Neuronal stem cell (in vitro differentiated cells): Measurements from ENCODE around the gene PEX16.

Source experiments
- DNase-seq: peaks from one replicate; pipeline ENCODE4 v3.0.0-alpha.2; 2013; ENCODE audit warnings: low spot score
- H2AFZ ChIP-seq: one replicate; pipeline ENCODE4 v1.6.1; 2013; ENCODE audit warnings: mild to moderate bottlenecking, low read length, inconsistent platforms
- H2AK5ac ChIP-seq: 2 replicates; pipeline ENCODE4 v1.6.1; 2013; ENCODE audit warnings: low read depth, mild to moderate bottlenecking, inconsistent platforms, low read length, moderate library complexity, mixed read lengths
- H2BK120ac ChIP-seq: 2 replicates; pipeline ENCODE4 v1.6.1; 2013; ENCODE audit warnings: low read depth, mild to moderate bottlenecking, inconsistent platforms, low read length, moderate library complexity, mixed read lengths
- H2BK12ac ChIP-seq: one replicate; pipeline ENCODE4 v1.6.1; 2013; ENCODE audit warnings: low read length, inconsistent platforms
- H2BK15ac ChIP-seq: 2 replicates; pipeline ENCODE4 v1.6.1; 2013; ENCODE audit warnings: mild to moderate bottlenecking, low read length, inconsistent platforms, mixed read lengths
- H2BK5ac ChIP-seq: one replicate; pipeline ENCODE4 v1.6.1; 2013; ENCODE audit warnings: inconsistent platforms, mild to moderate bottlenecking, low read length, moderate library complexity
- H3K14ac ChIP-seq: one replicate; pipeline ENCODE4 v1.6.1; 2013; ENCODE audit warnings: low read length, inconsistent platforms
- H3K18ac ChIP-seq: 2 replicates; pipeline ENCODE4 v1.6.1; 2013; ENCODE audit warnings: low read length, inconsistent platforms
- H3K23ac ChIP-seq: 2 replicates; pipeline ENCODE4 v1.6.1; 2013; ENCODE audit warnings: low read depth, mild to moderate bottlenecking, mixed read lengths, low read length, inconsistent platforms; ENCODE audit not compliant: poor library complexity
- H3K27ac ChIP-seq: replicated peaks from 3 replicates; pipeline ENCODE4 v1.5.1; 2013; ENCODE audit warnings: low read length, inconsistent platforms
- H3K27me3 ChIP-seq, 3 experiments: 2 replicates each; pipeline ENCODE4 v1.6.1; 2013; ENCODE audit warnings: low read length in 3 of 3, mild to moderate bottlenecking in 2 of 3, inconsistent platforms in 1 of 3, low read depth in 1 of 3, mixed read lengths in 1 of 3, moderate library complexity in 1 of 3; ENCODE audit not compliant: control insufficient read depth in 3 of 3, insufficient read depth in 3 of 3
- H3K36me3 ChIP-seq, 2 donors: replicated peaks in 1 of 2; 2 replicates each; pipeline ENCODE4 v1.6.1; 2013; ENCODE audit warnings: low read length in 2 of 2; ENCODE audit not compliant: control insufficient read depth in 2 of 2, insufficient read depth in 2 of 2
- H3K4ac ChIP-seq: 2 replicates; pipeline ENCODE4 v1.6.1; 2013; ENCODE audit warnings: inconsistent platforms, mild to moderate bottlenecking, low read length, moderate library complexity
- H3K4me1 ChIP-seq, 2 donors: 1 replicate in 1 of 2; 2 replicates in 1 of 2; pipeline ENCODE4 v1.6.1; 2013; ENCODE audit warnings: low read length in 2 of 2, low read depth in 1 of 2; ENCODE audit not compliant: control insufficient read depth in 2 of 2, insufficient read depth in 1 of 2
- H3K4me2 ChIP-seq: one replicate; pipeline ENCODE4 v1.6.1; 2013; ENCODE audit warnings: mild to moderate bottlenecking, low read length, inconsistent platforms; ENCODE audit not compliant: insufficient read depth, poor library complexity, severe bottlenecking
- H3K4me3 ChIP-seq, 2 donors: 2 replicates each; pipeline ENCODE4 v1.5.1; 2013; ENCODE audit warnings: low read length in 2 of 2, mild to moderate bottlenecking in 2 of 2, inconsistent platforms in 1 of 2, moderate library complexity in 1 of 2
- H3K79me1 ChIP-seq: one replicate; pipeline ENCODE4 v1.6.1; 2013; ENCODE audit warnings: low read depth, mild to moderate bottlenecking, inconsistent platforms, low read length, moderate library complexity
- H3K9ac ChIP-seq: one replicate; pipeline ENCODE4 v1.6.1; 2013; ENCODE audit warnings: mild to moderate bottlenecking, low read depth, low read length, inconsistent platforms; ENCODE audit not compliant: poor library complexity
- H3K9me3 ChIP-seq, 2 donors: replicated peaks in 1 of 2; 2 replicates each; pipeline versions ENCODE3 to v1.6.1; 2013; ENCODE audit warnings: low read length in 2 of 2, mild to moderate bottlenecking in 2 of 2, inconsistent platforms in 1 of 2, low read depth in 1 of 2, mixed read lengths in 1 of 2, moderate library complexity in 1 of 2; ENCODE audit not compliant: control insufficient read depth in 2 of 2, insufficient read depth in 1 of 2
- H4K8ac ChIP-seq: one replicate; pipeline ENCODE4 v1.6.1; 2013; ENCODE audit warnings: low read depth, mild to moderate bottlenecking, inconsistent platforms, low read length, moderate library complexity
- H4K91ac ChIP-seq: one replicate; pipeline ENCODE4 v1.6.1; 2013; ENCODE audit warnings: low read length, low read depth, mild to moderate bottlenecking, inconsistent platforms; ENCODE audit not compliant: poor library complexity
- WGBS, 2 donors: extraction: QIAGEN DNeasy Blood & Tissue Kit; methylation state at CpG; one replicate each; pipeline ENCODE4 v1.1.7; 2013; ENCODE audit warnings: missing lambda C conversion rate in 2 of 2, mixed read lengths in 1 of 2; ENCODE audit not compliant: insufficient read length in 2 of 2, insufficient replicate concordance in 1 of 2; ENCODE audit errors: extremely low coverage in 2 of 2; 5-methylcytosine and 5-hydroxymethylcytosine counted together

The PEX16 gene

DNA sequence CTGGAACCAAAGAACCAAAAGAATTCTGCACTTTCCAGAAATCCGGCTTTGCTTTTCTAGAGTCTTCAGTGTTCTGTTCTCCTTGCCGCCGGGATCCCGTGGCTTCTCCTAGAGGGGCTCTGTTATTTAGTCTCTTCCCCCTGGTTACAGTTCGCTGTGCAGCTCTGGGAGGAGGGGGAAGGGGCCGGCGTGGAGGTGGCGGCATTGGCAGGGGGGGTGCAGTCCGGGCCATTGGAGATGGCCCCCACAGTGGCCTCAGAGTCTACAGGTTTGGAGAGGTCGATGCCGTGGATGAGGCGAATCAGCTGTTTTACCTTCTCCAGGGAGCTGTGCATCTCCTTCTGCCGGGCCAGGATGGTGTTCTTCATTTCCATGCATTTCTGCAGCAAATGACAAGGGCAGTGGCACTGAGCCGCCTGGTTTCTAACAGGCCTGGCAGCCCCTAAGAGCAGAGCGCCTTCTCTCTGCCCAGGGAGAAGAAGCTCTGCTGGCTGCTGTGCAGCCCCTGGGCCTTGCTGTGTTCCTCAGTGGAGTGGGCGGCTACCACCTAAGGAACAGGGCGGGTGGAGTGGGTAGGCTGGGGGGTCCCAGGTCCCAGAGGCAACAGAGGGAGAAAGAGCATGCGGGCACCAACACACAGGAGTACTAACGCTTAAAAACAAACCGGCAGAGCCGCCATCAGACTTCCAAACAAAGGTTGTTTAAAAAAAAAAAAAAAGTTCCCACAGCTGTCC is 16.3 kb upstream of the PEX16 start:
- H3K27ac ChIP-seq = no peak overlapping the region
- H2AFZ ChIP-seq = no peak overlapping the region
- H3K79me1 ChIP-seq = no peaks in the 10 kb centered on the region
- H3K4me3 ChIP-seq = no peak overlapping the region
- H3K4me1 ChIP-seq = peaks cover 0 to 3% of the 10 kb centered on the region in 2 donors
- H4K8ac ChIP-seq = no peak overlapping the region
- WGBS, 2 donors = no CpG with 5 or more reads among the region's 21 CpGs
- no peaks in the 10 kb centered on the region for H3K27me3 ChIP-seq
- H4K91ac ChIP-seq = no peak overlapping the region
- no peak overlapping the region for H2BK120ac ChIP-seq
- peaks cover 30 to 70% of the 10 kb centered on the region in 2 donors for H3K36me3 ChIP-seq
- no peak overlapping the region for H3K14ac ChIP-seq
- H3K9me3 ChIP-seq = peaks cover 0 to 2% of the 10 kb centered on the region in 2 donors
- no peak overlapping the region for H2AK5ac ChIP-seq
- no peak overlapping the region for H3K23ac ChIP-seq
- DNase-seq = no peak
- H3K18ac ChIP-seq = no peak overlapping the region
- H3K4me2 ChIP-seq = no peak overlapping the region
- no peak overlapping the region for H2BK15ac ChIP-seq
- H3K9ac ChIP-seq = no peak overlapping the region
- no peak overlapping the region for H3K4ac ChIP-seq
- no peak overlapping the region for H2BK12ac ChIP-seq
- no peak overlapping the region for H2BK5ac ChIP-seq

DNA sequence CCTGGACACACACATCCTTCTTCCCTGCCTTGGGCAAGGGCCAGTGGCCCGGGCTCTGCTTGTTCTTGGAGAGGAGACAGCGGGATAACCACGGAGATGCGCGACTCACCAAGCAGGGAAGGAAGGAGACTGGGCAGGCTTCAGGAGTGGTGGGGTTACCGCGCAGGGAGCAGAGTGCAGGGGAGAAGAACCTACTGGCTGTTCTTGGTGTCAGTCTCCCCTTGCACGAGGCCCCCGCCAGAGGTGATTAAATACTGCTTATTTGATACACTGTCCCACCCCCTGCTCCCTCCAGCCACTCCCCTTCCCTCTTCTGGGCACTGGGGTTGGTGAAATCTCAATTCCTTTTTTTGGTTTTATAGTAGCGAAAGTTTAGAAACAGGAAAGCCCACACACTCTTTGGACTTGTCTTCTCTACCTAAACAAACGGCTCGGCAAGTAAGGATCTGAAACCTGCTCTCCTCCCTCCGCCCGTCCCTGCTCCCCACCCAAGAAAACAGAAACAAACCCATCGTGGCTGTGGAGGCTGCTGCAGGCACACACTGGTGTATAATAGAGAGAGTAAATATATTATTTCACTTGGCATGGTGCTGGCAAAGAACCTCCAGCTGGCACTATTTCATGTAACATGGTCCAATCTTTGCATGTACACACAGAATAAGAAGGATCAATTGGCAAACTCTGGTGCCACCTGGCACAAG is 15.6 kb upstream of the PEX16 start:
- no peak overlapping the region for H3K4me3 ChIP-seq
- H3K4me1 ChIP-seq = peaks cover 0 to 3% of the 10 kb centered on the region in 2 donors
- no peak overlapping the region for H3K18ac ChIP-seq
- H2AFZ ChIP-seq = no peak overlapping the region
- no peak overlapping the region for H3K14ac ChIP-seq
- H3K27ac ChIP-seq = no peak overlapping the region
- H4K91ac ChIP-seq = no peak overlapping the region
- no peak overlapping the region for H2AK5ac ChIP-seq
- no peak overlapping the region for H2BK5ac ChIP-seq
- no peak overlapping the region for H4K8ac ChIP-seq
- peaks cover 2% of the 10 kb centered on the region for H3K79me1 ChIP-seq
- no peaks in the 10 kb centered on the region for H3K27me3 ChIP-seq
- no peak for DNase-seq
- peaks cover 30 to 69% of the 10 kb centered on the region in 2 donors for H3K36me3 ChIP-seq
- H3K9ac ChIP-seq = no peak overlapping the region
- peaks cover 0 to 2% of the 10 kb centered on the region in 2 donors for H3K9me3 ChIP-seq
- no CpG with 5 or more reads among the region's 15 CpGs for WGBS, 2 donors
- H3K4ac ChIP-seq = no peak overlapping the region
- H2BK15ac ChIP-seq = no peak overlapping the region
- H2BK12ac ChIP-seq = no peak overlapping the region
- H3K23ac ChIP-seq = no peak overlapping the region
- H3K4me2 ChIP-seq = no peak overlapping the region
- no peak overlapping the region for H2BK120ac ChIP-seq

DNA sequence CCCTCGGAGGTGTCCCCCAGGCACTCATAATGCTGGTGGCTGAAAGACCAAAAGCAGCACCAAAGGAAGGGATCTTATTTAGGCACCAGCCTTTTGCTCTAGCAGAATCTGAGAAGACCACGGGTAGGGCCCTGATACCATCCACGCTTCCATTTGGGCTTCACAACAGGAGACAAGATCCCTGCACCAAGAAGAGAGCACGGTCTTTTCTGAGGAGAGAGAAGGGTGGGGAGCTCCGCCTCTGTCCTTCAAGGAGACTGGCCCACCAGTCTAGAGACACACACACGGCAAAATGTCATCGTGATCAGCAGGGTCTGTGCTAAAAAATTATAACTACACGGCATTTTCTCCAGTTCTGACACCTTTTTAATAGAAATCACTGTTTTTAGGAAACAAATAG is 14.5 kb upstream of the PEX16 start:
- Histone ChIP-seq H2BK5ac (no peak overlapping the region), H2BK120ac (no peak overlapping the region), H2AK5ac (no peak overlapping the region), H2BK15ac (no peak overlapping the region), H3K14ac (no peak overlapping the region), H3K79me1 (peaks cover 7% of the 10 kb centered on the region), H3K18ac (no peak overlapping the region), H3K23ac (no peak overlapping the region), H3K9me3 (peaks cover 0 to 2% of the 10 kb centered on the region in 2 donors), H2BK12ac (no peak overlapping the region), H3K9ac (no peak overlapping the region), H3K27ac (no peak overlapping the region), H3K27me3 (no peaks in the 10 kb centered on the region), H3K4me1 (no peaks in the 10 kb centered on the region), H3K4ac (no peak overlapping the region), H3K4me2 (no peak overlapping the region), H3K4me3 (no peak overlapping the region), H2AFZ (no peak overlapping the region), H3K36me3 (peaks cover 30 to 60% of the 10 kb centered on the region in 2 donors), H4K8ac (no peak overlapping the region), H4K91ac (no peak overlapping the region)
- WGBS, 2 donors = no CpG with 5 or more reads among the region's 8 CpGs
- DNase-seq = no peak

DNA sequence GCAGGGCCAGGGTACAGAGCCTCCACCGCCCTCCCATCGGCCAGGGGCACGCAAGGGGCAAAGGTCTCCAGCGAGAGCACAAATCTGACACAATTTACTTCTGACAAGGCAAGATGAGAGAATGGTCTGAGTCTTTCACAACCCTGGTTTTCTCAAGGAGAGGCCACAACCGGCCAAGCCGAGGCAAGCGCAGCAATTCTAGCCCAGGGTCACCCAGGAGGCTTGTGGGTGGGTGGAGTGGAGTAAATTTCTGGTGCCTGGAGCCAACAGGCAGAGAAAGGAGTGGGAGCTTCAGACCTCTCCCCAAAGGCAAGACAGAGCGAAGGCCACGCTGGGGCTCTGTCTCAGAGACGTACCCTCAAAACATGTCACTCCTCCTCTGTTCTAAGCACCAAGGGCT is 14.1 kb upstream of the PEX16 start:
- H3K23ac ChIP-seq = no peak overlapping the region
- H3K4me2 ChIP-seq = no peak overlapping the region
- H3K9me3 ChIP-seq = peaks cover 0 to 2% of the 10 kb centered on the region in 2 donors
- no peak overlapping the region for H2BK120ac ChIP-seq
- DNase-seq = no peak
- H2BK12ac ChIP-seq = no peak overlapping the region
- H2BK5ac ChIP-seq = no peak overlapping the region
- no peak overlapping the region for H2AFZ ChIP-seq
- no peaks in the 10 kb centered on the region for H3K4me1 ChIP-seq
- no peak overlapping the region for H3K27ac ChIP-seq
- H3K4ac ChIP-seq = no peak overlapping the region
- H2BK15ac ChIP-seq = no peak overlapping the region
- no peak overlapping the region for H3K18ac ChIP-seq
- no peak overlapping the region for H4K91ac ChIP-seq
- H3K4me3 ChIP-seq = no peak overlapping the region
- peaks cover 29 to 56% of the 10 kb centered on the region in 2 donors for H3K36me3 ChIP-seq
- H2AK5ac ChIP-seq = no peak overlapping the region
- no peaks in the 10 kb centered on the region for H3K27me3 ChIP-seq
- H4K8ac ChIP-seq = no peak overlapping the region
- no peak overlapping the region for H3K9ac ChIP-seq
- no CpG with 5 or more reads among the region's 10 CpGs for WGBS, 2 donors
- no peak overlapping the region for H3K14ac ChIP-seq
- peaks cover 7% of the 10 kb centered on the region for H3K79me1 ChIP-seq
